Erythroblast (primary cell): ENCODE data around the gene SLC4A5.

Source experiments
- GATA1 ChIP-seq: IDR thresholded peaks from 2 replicates; pipeline ENCODE4 v1.6.1; 2011; ENCODE audit warnings: low read depth, mild to moderate bottlenecking, control low read depth, low read length, moderate library complexity
- POLR2A ChIP-seq: IDR thresholded peaks from 2 replicates; pipeline ENCODE4 v1.6.1; 2011; ENCODE audit warnings: mild to moderate bottlenecking, low read length

GRCh38 chr2:74325815-74326214, 17.4 kb downstream of the SLC4A5 start:
- TF ChIP-seq POLR2A = no peak
- no peak for TF ChIP-seq GATA1
